ENCODE measurements around the gene XPNPEP2. TPM values are rescaled to one million over a fixed set of nuclear protein-coding genes. Genes with fewer than 3 reads are reported as not detected.

Gene XPNPEP2
- total RNA-seq, 1 donor from 2014 or later, result 1.7 TPM

- no peak for TF ChIP-seq CTCF (IDR thresholded peaks at IDR 0.05; ENCODE audit: unreplicated experiment)
- peaks cover 41% of the 10 kb centered on the region for H3K4me1 Mint-ChIP-seq (ENCODE audit: unreplicated experiment)
- no peak overlapping the region for H3K4me3 Mint-ChIP-seq (ENCODE audit: unreplicated experiment)
- peaks cover 4% of the 10 kb centered on the region for H3K36me3 Mint-ChIP-seq (ENCODE audit: low read depth, unreplicated experiment)
- H3K27me3 Mint-ChIP-seq (ENCODE audit: unreplicated experiment), result peaks cover 1% of the 10 kb centered on the region
- no peaks in the 10 kb centered on the region for H3K9me3 Mint-ChIP-seq (ENCODE audit: unreplicated experiment)
- H3K27ac Mint-ChIP-seq (ENCODE audit: unreplicated experiment), result no peak overlapping the region
- no peak for DNase-seq (ENCODE audit: low spot score)
Measured at GRCh38 chrX:129719268-129719667, 19.5 kb upstream of the XPNPEP2 start.

GRCh38 chrX:129719931-129720530, 18.7 kb upstream of the XPNPEP2 start:
- Mint-ChIP-seq H3K27me3 (ENCODE audit: unreplicated experiment) (peaks cover 4% of the 10 kb centered on the region), H3K9me3 (ENCODE audit: unreplicated experiment) (no peaks in the 10 kb centered on the region), H3K36me3 (ENCODE audit: low read depth, unreplicated experiment) (peaks cover 4% of the 10 kb centered on the region), H3K27ac (ENCODE audit: unreplicated experiment) (no peak overlapping the region), H3K4me1 (ENCODE audit: unreplicated experiment) (peaks cover 49% of the 10 kb centered on the region), H3K4me3 (ENCODE audit: unreplicated experiment) (no peak overlapping the region)
- no peak for DNase-seq (ENCODE audit: low spot score)
- no peak for TF ChIP-seq CTCF (IDR thresholded peaks at IDR 0.05; ENCODE audit: unreplicated experiment)

DNA sequence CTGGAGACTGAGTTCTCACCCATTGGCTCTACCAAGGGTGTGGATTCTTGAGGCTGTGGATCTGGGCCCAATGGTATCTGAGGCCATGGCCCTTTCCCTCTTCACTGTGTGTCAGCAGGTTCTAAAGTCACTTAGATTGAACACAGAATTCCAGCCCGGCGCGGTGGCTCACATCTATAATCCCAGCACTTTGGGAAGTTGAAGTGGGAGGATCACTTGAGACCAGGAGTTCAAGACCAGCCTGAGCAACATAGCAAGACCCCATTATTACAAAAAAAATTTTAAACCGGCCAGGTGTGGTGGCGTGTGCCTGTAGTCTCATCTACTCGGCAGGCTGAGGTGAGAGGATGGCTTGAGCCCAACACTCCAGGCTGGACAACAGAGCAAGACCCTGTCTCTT, 18.0 kb upstream of the XPNPEP2 start:
- Mint-ChIP-seq H3K9me3 (ENCODE audit: unreplicated experiment) (no peaks in the 10 kb centered on the region), H3K27ac (ENCODE audit: unreplicated experiment) (no peak overlapping the region), H3K27me3 (ENCODE audit: unreplicated experiment) (peaks cover 4% of the 10 kb centered on the region), H3K4me1 (ENCODE audit: unreplicated experiment) (peaks cover 49% of the 10 kb centered on the region), H3K4me3 (ENCODE audit: unreplicated experiment) (no peak overlapping the region), H3K36me3 (ENCODE audit: low read depth, unreplicated experiment) (peaks cover 4% of the 10 kb centered on the region)
- no peak for TF ChIP-seq CTCF (IDR thresholded peaks at IDR 0.05; ENCODE audit: unreplicated experiment)
- DNase-seq (ENCODE audit: low spot score), result no peak

DNA sequence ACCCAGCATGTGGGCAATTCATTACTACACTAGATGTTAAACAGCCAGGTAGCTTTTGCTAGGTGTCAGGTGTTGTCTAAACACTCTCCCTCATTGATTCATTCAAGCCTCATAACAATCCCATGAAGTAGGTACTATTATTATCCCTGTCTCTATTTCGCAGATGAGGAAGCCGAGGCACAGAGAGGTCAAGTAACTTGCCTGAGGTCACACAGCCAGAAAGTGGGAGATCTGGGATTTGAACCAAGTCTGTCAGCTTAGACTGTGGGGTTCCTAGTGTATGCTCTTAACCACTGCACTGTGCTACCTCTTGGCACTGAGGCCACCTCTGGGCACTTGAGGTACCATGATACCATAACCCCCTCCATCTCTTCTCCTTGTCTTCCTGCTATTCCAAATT, 17.4 kb upstream of the XPNPEP2 start:
- DNase-seq (ENCODE audit: low spot score), result no peak
- no peaks in the 10 kb centered on the region for H3K9me3 Mint-ChIP-seq (ENCODE audit: unreplicated experiment)
- H3K4me3 Mint-ChIP-seq (ENCODE audit: unreplicated experiment), result no peak overlapping the region
- TF ChIP-seq CTCF (IDR thresholded peaks at IDR 0.05; ENCODE audit: unreplicated experiment), result no peak
- peaks cover 4% of the 10 kb centered on the region for H3K27me3 Mint-ChIP-seq (ENCODE audit: unreplicated experiment)
- peak overlapping the region; percentile 87 for H3K27ac Mint-ChIP-seq (ENCODE audit: unreplicated experiment)
- peaks cover 55% of the 10 kb centered on the region for H3K4me1 Mint-ChIP-seq (ENCODE audit: unreplicated experiment)
- peaks cover 4% of the 10 kb centered on the region for H3K36me3 Mint-ChIP-seq (ENCODE audit: low read depth, unreplicated experiment)

- Mint-ChIP-seq H3K27me3 (ENCODE audit: unreplicated experiment) (peaks cover 4% of the 10 kb centered on the region), H3K9me3 (ENCODE audit: unreplicated experiment) (no peaks in the 10 kb centered on the region)
- DNase-seq (ENCODE audit: low spot score), result no peak
Measured at GRCh38 chrX:129721870-129722269, 16.9 kb upstream of the XPNPEP2 start.

More at GRCh38 chrX:129721870-129722269, 16.9 kb upstream of the XPNPEP2 start:
- TF ChIP-seq CTCF (IDR thresholded peaks at IDR 0.05; ENCODE audit: unreplicated experiment), result no peak
- Mint-ChIP-seq H3K4me3 (ENCODE audit: unreplicated experiment) (no peak overlapping the region), H3K27ac (ENCODE audit: unreplicated experiment) (peak overlapping the region; percentile 87), H3K4me1 (ENCODE audit: unreplicated experiment) (peaks cover 56% of the 10 kb centered on the region), H3K36me3 (ENCODE audit: low read depth, unreplicated experiment) (peaks cover 4% of the 10 kb centered on the region)

Data from endothelial cell (in vitro differentiated cells).